IPS DF 19.7 (cell line): Measurements from ENCODE around the gene DDX39A.
"Not testable (repeated sequence)": the region's sequence is repeated elsewhere in the genome, so short reads cannot be mapped to it uniquely, and the experiment has no call there.

ENCODE experiments used
- DNase-seq: peaks from one replicate; pipeline ENCODE4 v3.0.0-alpha.2; 2013; ENCODE audit warnings: low read depth, low spot score

Gene DDX39A

GRCh38 chr19:14419106-14419813 is at the start of gene DDX39A:
Gene DDX39A, minus strand, starts transcription at chr19:14419341. Its CDS starts 6,121 bp downstream, at chr19:14413220.
- DNase-seq, result peak; percentile 97

GRCh38 chr19:14467816-14468215 is 48.7 kb upstream of the DDX39A start:
- no peak for DNase-seq

GRCh38 chr19:14467391-14467790 is 48.2 kb upstream of the DDX39A start:
- DNase-seq, result no peak

- DNase-seq, result no peak
These were observed 44.6 kb upstream of the DDX39A start for GRCh38 chr19:14463747-14464146.

GRCh38 chr19:14462401-14462800 is 43.3 kb upstream of the DDX39A start:
- not testable (repeated sequence) for DNase-seq

GRCh38 chr19:14460935-14461334 is 41.8 kb upstream of the DDX39A start:
- no peak for DNase-seq

GRCh38 chr19:14459703-14460102 is 40.6 kb upstream of the DDX39A start:
- DNase-seq, result no peak

GRCh38 chr19:14452303-14452702 is 33.2 kb upstream of the DDX39A start:
- not testable (repeated sequence) for DNase-seq

GRCh38 chr19:14450876-14451275 is 31.7 kb upstream of the DDX39A start:
- no peak for DNase-seq

- DNase-seq, result peak; percentile 64
These were observed 31.2 kb upstream of the DDX39A start for GRCh38 chr19:14450168-14450874.

- no peak for DNase-seq
These were observed 30.2 kb upstream of the DDX39A start for GRCh38 chr19:14449321-14449720.

- DNase-seq, result no peak
These were observed 27.3 kb upstream of the DDX39A start for GRCh38 chr19:14446336-14447036.

- DNase-seq, result no peak
These were observed 24.6 kb upstream of the DDX39A start for GRCh38 chr19:14443632-14444216.

- no peak for DNase-seq
These were observed 23.9 kb upstream of the DDX39A start for GRCh38 chr19:14442891-14443631.

GRCh38 chr19:14441041-14441938 is 22.1 kb upstream of the DDX39A start:
- DNase-seq, result no peak

- DNase-seq, result no peak
These were observed 20.9 kb upstream of the DDX39A start for GRCh38 chr19:14440049-14440448.

- no peak for DNase-seq
These were observed 19.9 kb upstream of the DDX39A start for GRCh38 chr19:14439014-14439413.

- DNase-seq, result no peak
These were observed 18.5 kb upstream of the DDX39A start for GRCh38 chr19:14437578-14438140.

- DNase-seq, result no peak
These were observed 16.3 kb upstream of the DDX39A start for GRCh38 chr19:14435320-14436050.
